ENCODE measurements around the gene SMYD3. TPM values are rescaled to one million over a fixed set of nuclear protein-coding genes. Genes with fewer than 3 reads are reported as not detected.

SMYD3 gene
- total RNA-seq, 4 donors from 2014 or later: 10.5 to 36.4 (median 22.5) TPM

DNA sequence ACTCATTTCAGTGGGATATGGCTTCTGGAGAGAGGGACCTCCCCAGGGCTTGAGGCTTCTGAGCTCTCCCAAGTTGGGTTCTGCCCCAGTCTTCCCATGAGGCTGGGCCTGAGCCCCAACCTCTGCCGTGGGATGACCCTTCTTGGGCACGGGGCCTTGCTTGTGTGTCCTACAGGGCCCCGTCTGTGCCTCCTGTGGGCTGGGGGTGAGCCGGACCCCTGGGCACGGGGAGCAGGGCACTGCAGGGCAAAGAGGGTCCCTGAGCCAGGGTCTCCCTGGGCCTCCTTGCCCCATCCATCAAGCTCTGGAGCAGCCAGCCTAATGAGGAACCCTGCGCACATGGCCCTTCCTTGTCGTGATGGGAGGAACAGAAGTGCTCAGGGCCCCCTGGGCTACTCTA is 5.2 kb upstream of the SMYD3 start:
- Histone ChIP-seq H3K27me3 (no peaks in the 10 kb centered on the region), H3K9me3 (peaks cover 0 to 7% of the 10 kb centered on the region in 2 donors), H3K36me3 (no peaks in the 10 kb centered on the region), H3K4me1 (no peaks in the 10 kb centered on the region), H3K27ac (no peak overlapping the region), H3K4me3 (no peak overlapping the region)
- no peak for DNase-seq
- intact Hi-C loops (cut with DNase I; ENCODE audit: low total_unique reads): no loop called here
- TF ChIP-seq, protein P1, sequence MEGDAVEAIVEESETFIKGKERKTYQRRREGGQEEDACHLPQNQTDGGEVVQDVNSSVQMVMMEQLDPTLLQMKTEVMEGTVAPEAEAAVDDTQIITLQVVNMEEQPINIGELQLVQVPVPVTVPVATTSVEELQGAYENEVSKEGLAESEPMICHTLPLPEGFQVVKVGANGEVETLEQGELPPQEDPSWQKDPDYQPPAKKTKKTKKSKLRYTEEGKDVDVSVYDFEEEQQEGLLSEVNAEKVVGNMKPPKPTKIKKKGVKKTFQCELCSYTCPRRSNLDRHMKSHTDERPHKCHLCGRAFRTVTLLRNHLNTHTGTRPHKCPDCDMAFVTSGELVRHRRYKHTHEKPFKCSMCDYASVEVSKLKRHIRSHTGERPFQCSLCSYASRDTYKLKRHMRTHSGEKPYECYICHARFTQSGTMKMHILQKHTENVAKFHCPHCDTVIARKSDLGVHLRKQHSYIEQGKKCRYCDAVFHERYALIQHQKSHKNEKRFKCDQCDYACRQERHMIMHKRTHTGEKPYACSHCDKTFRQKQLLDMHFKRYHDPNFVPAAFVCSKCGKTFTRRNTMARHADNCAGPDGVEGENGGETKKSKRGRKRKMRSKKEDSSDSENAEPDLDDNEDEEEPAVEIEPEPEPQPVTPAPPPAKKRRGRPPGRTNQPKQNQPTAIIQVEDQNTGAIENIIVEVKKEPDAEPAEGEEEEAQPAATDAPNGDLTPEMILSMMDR (IDR thresholded peaks at IDR 0.05): no peak
- no peak for TF ChIP-seq POLR2A (IDR thresholded peaks at IDR 0.05)

DNA sequence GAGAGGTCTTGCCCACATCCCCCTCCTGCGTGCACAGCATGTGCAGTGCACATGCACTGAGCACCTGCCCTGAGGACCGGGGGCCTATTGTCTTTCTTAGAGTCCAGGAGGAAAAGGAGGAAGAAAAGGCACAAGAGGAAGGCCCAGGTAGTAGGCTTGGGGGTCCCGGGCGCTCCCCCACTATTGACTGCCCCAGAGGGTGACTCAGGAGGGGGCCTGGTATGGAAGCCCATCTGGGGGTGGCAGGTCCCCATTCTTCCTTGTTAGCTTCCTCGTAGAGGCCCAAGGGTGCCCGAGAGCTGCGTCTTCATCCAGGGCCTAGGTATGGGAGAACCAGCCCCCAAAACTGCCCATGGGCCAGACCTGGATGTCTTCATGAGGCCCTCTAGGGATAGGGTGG is 4.1 kb upstream of the SMYD3 start:
- intact Hi-C loops (cut with DNase I; ENCODE audit: low total_unique reads): no loop called here
- H3K36me3 ChIP-seq: no peaks in the 10 kb centered on the region
- peaks cover 0 to 7% of the 10 kb centered on the region in 2 donors for H3K9me3 ChIP-seq
- no peak overlapping the region for H3K4me3 ChIP-seq
- no peaks in the 10 kb centered on the region for H3K27me3 ChIP-seq
- H3K27ac ChIP-seq: no peak overlapping the region
- no peak for DNase-seq
- H3K4me1 ChIP-seq: no peaks in the 10 kb centered on the region
- TF ChIP-seq POLR2A (IDR thresholded peaks at IDR 0.05): no peak
- TF ChIP-seq, protein P1 (IDR thresholded peaks at IDR 0.05): no peak

DNA sequence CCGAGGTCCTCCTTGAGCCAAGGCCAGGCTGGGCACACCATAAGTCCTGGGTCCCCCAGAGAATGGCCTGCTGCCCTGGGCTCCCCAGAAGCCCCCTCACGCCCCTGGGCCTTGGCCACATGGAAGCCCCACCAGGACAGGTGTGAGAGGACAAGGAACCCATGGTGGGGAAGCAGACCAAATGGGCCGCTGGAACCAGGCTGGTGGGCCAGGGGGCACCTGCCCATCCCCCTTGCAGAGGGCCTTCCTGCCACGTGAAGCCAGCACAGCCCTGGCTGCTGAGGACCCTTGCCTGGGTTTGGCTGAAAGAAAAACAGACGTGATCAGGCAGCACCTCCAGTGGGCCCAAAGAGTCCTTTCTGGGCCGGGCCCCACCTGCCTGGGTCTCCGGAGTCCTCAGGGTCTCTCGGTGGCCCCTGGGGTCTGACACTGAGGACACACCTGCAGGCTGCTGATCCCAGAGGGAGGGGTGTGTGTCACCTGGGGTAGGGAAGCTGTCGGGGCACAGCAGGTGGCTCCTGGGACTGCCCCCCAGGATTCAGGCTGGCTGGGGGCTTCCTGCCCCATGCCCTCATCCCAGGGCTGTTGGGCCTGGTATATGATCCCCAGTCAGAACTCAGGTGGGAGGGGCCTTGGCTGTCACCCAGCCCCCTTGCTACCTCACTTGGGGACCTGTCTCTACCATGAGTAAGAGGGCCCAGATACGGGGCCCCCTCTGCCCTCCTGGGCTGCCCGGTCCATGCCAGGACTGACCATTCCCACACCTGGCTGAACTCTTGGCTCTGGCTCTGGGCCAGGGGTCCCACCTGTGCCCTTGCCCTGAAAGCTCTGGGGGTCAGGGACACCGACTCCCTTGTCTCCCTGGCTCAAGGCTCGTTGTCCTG is 3.3 kb upstream of the SMYD3 start:
- no peak overlapping the region for H3K4me3 ChIP-seq
- no peak for DNase-seq
- TF ChIP-seq POLR2A (IDR thresholded peaks at IDR 0.05): no peak
- TF ChIP-seq, protein P1 (IDR thresholded peaks at IDR 0.05): no peak
- intact Hi-C loops (cut with DNase I; ENCODE audit: low total_unique reads): no loop called here
- H3K4me1 ChIP-seq: peaks cover 0 to 3% of the 10 kb centered on the region in 2 donors
- H3K27me3 ChIP-seq: no peaks in the 10 kb centered on the region
- H3K36me3 ChIP-seq: no peaks in the 10 kb centered on the region
- H3K27ac ChIP-seq: no peak overlapping the region
- peaks cover 0 to 4% of the 10 kb centered on the region in 2 donors for H3K9me3 ChIP-seq

DNA sequence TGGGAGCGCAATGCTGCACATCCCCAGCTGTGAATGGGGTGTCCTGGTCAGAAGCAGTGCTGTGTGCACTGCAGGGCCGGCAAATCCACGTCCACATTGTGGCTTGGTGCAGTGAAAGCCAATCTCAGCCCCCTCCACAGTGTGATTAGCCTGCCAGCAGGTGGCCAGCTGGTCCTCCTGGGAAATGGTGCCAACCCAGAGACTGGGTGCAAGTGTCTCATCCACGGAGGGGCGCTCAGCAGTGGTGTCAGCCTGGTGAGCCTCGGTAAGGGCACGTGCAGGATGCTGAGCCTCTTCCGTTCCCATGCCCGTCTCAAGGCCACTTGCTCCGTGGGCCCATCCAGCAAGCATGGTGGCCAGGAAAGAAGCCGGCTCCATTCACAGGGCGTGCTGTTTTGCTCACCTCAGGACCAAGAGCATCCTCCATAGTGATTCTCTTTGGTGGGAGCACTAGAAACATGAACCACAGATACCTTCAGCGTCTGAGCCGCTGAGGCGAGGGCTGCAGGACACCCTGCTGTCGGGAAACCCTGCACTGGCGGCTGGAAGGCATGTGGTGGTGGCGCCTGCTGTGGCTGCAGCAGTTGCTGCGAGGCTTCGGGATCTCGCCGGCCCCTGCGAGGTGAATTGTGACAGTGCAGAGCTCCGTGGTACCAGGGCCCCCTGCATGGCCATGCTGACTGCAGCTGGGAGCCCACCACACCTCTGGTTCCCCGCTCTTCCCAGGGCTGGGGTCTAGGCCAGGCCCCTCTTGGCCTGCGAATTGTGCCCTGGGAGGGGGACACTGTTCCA is 2.0 kb upstream of the SMYD3 start:
- intact Hi-C loops (cut with DNase I; ENCODE audit: low total_unique reads): no loop called here
- peaks cover 0 to 2% of the 10 kb centered on the region in 2 donors for H3K9me3 ChIP-seq
- DNase-seq: no peak
- TF ChIP-seq, protein P1 (IDR thresholded peaks at IDR 0.05): no peak
- TF ChIP-seq POLR2A (IDR thresholded peaks at IDR 0.05): no peak
- no peaks in the 10 kb centered on the region for H3K36me3 ChIP-seq
- H3K27me3 ChIP-seq: no peaks in the 10 kb centered on the region
- H3K4me1 ChIP-seq: peaks cover 0 to 3% of the 10 kb centered on the region in 2 donors
- no peak overlapping the region for H3K4me3 ChIP-seq
- H3K27ac ChIP-seq: no peak overlapping the region

DNA sequence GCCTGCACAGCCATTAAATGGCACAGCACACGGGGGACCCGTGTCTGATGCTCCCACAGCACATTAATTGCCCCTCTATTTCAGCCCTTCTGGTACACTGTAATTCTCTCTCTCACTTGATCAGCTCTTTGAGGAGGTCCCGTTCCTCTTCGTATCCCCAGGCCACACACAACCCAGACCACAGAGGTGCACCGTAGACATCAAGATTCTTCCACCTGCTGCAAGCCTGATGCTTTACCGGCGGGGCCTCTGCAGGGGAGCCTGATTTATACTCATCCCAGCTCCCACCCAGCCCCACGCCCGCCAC is 759 bp downstream of the SMYD3 start:
- Histone ChIP-seq H3K9me3 (no peaks in the 10 kb centered on the region), H3K27ac (peak overlapping the region in 1 of 2 donors; percentile 65), H3K27me3 (no peaks in the 10 kb centered on the region), H3K4me1 (peaks cover 0 to 3% of the 10 kb centered on the region in 2 donors), H3K4me3 (peak overlapping the region; percentile 77 to 86), H3K36me3 (no peaks in the 10 kb centered on the region)
- intact Hi-C loops (cut with DNase I; ENCODE audit: low total_unique reads): no loop called here
- DNase-seq: no peak
- no peak for TF ChIP-seq POLR2A (IDR thresholded peaks at IDR 0.05)
- TF ChIP-seq, protein P1 (IDR thresholded peaks at IDR 0.05): no peak
